Measurements from ENCODE around the gene LRRN2. TPM values are rescaled to one million over a fixed set of nuclear protein-coding genes. Genes with fewer than 3 reads are reported as not detected.
"Not testable (repeated sequence)": the region's sequence is repeated elsewhere in the genome, so short reads cannot be mapped to it uniquely, and the experiment has no call there.

LRRN2 gene
- total RNA-seq, 1 donor from 2014 or later = 2.5 TPM

DNA sequence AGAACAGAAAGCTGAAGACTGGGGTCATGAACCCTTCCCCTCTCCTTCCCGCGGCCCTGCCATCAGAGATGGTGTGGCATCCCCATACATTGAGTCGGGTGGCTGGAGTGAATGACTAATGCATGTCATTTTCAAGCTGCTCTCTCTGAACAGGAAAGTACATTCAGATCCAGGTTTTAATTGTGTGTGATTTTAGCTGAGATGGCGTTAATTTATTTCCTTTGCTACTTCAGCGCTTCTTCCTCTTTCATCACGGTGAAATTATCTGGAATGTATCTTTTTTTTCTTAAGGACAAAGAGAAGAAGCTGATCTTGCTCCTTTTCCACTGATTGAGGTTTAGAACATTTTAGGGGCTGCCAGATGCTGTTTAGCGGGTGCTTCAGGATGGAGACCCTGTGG lies 8.6 kb upstream of the LRRN2 start:
- Histone ChIP-seq H3K9me3 (no peaks in the 10 kb centered on the region), H3K27ac (no peak overlapping the region), H3K36me3 (no peaks in the 10 kb centered on the region), H3K4me1 (no peaks in the 10 kb centered on the region), H3K4me3 (no peak overlapping the region), H3K27me3 (ENCODE audit: low read depth) (no peaks in the 10 kb centered on the region)
- no peak for TF ChIP-seq CTCF (IDR thresholded peaks at IDR 0.05)
- DNase-seq = no peak
- intact Hi-C loops (cut with DNase I) = no loop called here
- ATAC-seq = no peak

- no peak for ATAC-seq
- DNase-seq = no peak
- intact Hi-C loops (cut with DNase I) = no loop called here
- Histone ChIP-seq H3K27me3 (ENCODE audit: low read depth) (no peaks in the 10 kb centered on the region), H3K4me3 (no peak overlapping the region), H3K27ac (no peak overlapping the region), H3K4me1 (no peaks in the 10 kb centered on the region), H3K36me3 (no peaks in the 10 kb centered on the region), H3K9me3 (no peaks in the 10 kb centered on the region)
- TF ChIP-seq CTCF (IDR thresholded peaks at IDR 0.05) = no peak
Observed at GRCh38 chr1:204692841-204693356, 7.4 kb upstream of the LRRN2 start.

GRCh38 chr1:204692325-204692840 lies 6.8 kb upstream of the LRRN2 start:
- no peaks in the 10 kb centered on the region for H3K36me3 ChIP-seq
- H3K4me1 ChIP-seq = no peaks in the 10 kb centered on the region
- no peak overlapping the region for H3K27ac ChIP-seq
- no peak for TF ChIP-seq CTCF (IDR thresholded peaks at IDR 0.05)
- DNase-seq = no peak
- ATAC-seq = no peak
- no peak overlapping the region for H3K4me3 ChIP-seq
- H3K27me3 ChIP-seq (ENCODE audit: low read depth) = peaks cover 4% of the 10 kb centered on the region
- intact Hi-C loops (cut with DNase I) = no loop called here
- H3K9me3 ChIP-seq = no peaks in the 10 kb centered on the region

GRCh38 chr1:204691328-204691730 lies 5.8 kb upstream of the LRRN2 start:
- H3K36me3 ChIP-seq; H3K27ac ChIP-seq; ATAC-seq; intact Hi-C loops (cut with DNase I); H3K9me3 ChIP-seq; H3K4me1 ChIP-seq; DNase-seq; H3K4me3 ChIP-seq: not testable (repeated sequence)
- H3K27me3 ChIP-seq (ENCODE audit: low read depth) = peaks cover 14% of the 10 kb centered on the region

- H3K27me3 ChIP-seq (ENCODE audit: low read depth) = peaks cover 33% of the 10 kb centered on the region
Observed at GRCh38 chr1:204688776-204689175, 3.2 kb upstream of the LRRN2 start.

More at GRCh38 chr1:204688776-204689175, 3.2 kb upstream of the LRRN2 start:
- Histone ChIP-seq H3K4me1 (no peaks in the 10 kb centered on the region), H3K9me3 (no peaks in the 10 kb centered on the region), H3K27ac (no peak overlapping the region), H3K4me3 (no peak overlapping the region), H3K36me3 (no peaks in the 10 kb centered on the region)
- no peak for TF ChIP-seq CTCF (IDR thresholded peaks at IDR 0.05)
- intact Hi-C loops (cut with DNase I) = no loop called here
- DNase-seq (no peak), ATAC-seq (no peak)

Data from lower lobe of right lung (tissue), 2 donors.